Keratinocyte (primary cell): ENCODE results near the gene TBC1D2. TPM values are rescaled to one million over a fixed set of nuclear protein-coding genes. Genes with fewer than 3 reads are reported as not detected.

Experiments used
- DNase-seq: peaks from one replicate; pipeline ENCODE4 v3.0.0-alpha.2; 2011; ENCODE audit warnings: low read depth, missing footprints, low spot score
- FAIRE-seq: peaks from 2 replicates; lab custom pipeline; 2011; peaks lifted over from hg19 to GRCh38; lab: Jason Lieb, UNC
- H2AFZ ChIP-seq: 2 replicates; pipeline ENCODE4 v1.6.0; 2012; ENCODE audit warnings: low read length, control low read depth, inconsistent platforms; ENCODE audit not compliant: control insufficient read depth
- H3K27ac ChIP-seq: 2 replicates; pipeline ENCODE4 v1.5.1; 2011; ENCODE audit warnings: low read length; ENCODE audit not compliant: control insufficient read depth, insufficient read depth
- H3K27me3 ChIP-seq: 3 replicates; pipeline ENCODE4 v1.6.0; 2011; ENCODE audit warnings: low read length; ENCODE audit not compliant: control insufficient read depth, insufficient read depth; ENCODE audit errors: extremely low read depth
- H3K36me3 ChIP-seq, 2 experiments: 2 replicates in 1 of 2; 3 replicates in 1 of 2; pipeline ENCODE4 v1.5.1; 2011; ENCODE audit warnings: low read length in 2 of 2, mild to moderate bottlenecking in 1 of 2; ENCODE audit not compliant: control insufficient read depth in 2 of 2, insufficient read depth in 2 of 2; ENCODE audit errors: extremely low read depth in 1 of 2
- H3K4me1 ChIP-seq: 3 replicates; pipeline ENCODE4 v1.5.1; 2011; ENCODE audit warnings: low read length; ENCODE audit not compliant: control insufficient read depth, insufficient read depth; ENCODE audit errors: extremely low read depth
- H3K4me2 ChIP-seq: 3 replicates; pipeline ENCODE4 v1.6.0; 2011; ENCODE audit warnings: low read depth, low read length; ENCODE audit not compliant: control insufficient read depth, insufficient read depth; ENCODE audit errors: extremely low read depth
- H3K4me3 ChIP-seq, 3 experiments: fragments of 200-600 bp in 1 of 3; sonication (generic) in 1 of 3; 2 replicates in 2 of 3; 3 replicates in 1 of 3; pipeline ENCODE4 v1.5.1; 2011 to 2016; ENCODE audit warnings: low read length in 3 of 3, mild to moderate bottlenecking in 3 of 3, control low read depth in 2 of 3, inconsistent platforms in 1 of 3, low read depth in 1 of 3, mixed read lengths in 1 of 3, mixed run types in 1 of 3, moderate library complexity in 1 of 3; ENCODE audit not compliant: control insufficient read depth in 2 of 3, insufficient read depth in 2 of 3; ENCODE audit errors: extremely low read depth in 1 of 3
- H3K79me2 ChIP-seq: 2 replicates; pipeline ENCODE4 v1.6.0; 2012; ENCODE audit warnings: low read length; ENCODE audit not compliant: control insufficient read depth, insufficient read depth
- H3K9ac ChIP-seq: 3 replicates; pipeline ENCODE4 v1.6.0; 2011; ENCODE audit warnings: low read length; ENCODE audit not compliant: control insufficient read depth, insufficient read depth; ENCODE audit errors: extremely low read depth
- H3K9me1 ChIP-seq: 3 replicates; pipeline ENCODE4 v1.6.0; 2011; ENCODE audit warnings: low read length; ENCODE audit not compliant: control insufficient read depth, insufficient read depth; ENCODE audit errors: extremely low read depth
- H3K9me3 ChIP-seq: 2 replicates; pipeline ENCODE4 v1.5.1; 2012; ENCODE audit warnings: low read depth, low read length; ENCODE audit not compliant: control insufficient read depth
- H4K20me1 ChIP-seq: 3 replicates; pipeline ENCODE4 v1.6.0; 2011; ENCODE audit warnings: low read length; ENCODE audit not compliant: control insufficient read depth, insufficient read depth; ENCODE audit errors: extremely low read depth
- EZH2 ChIP-seq: IDR thresholded peaks from one replicate; pipeline ENCODE4 v1.6.1; 2012; ENCODE audit warnings: inconsistent platforms, mild to moderate bottlenecking, low read length, moderate library complexity
- dilution Hi-C: fragments of 300-500 bp; cut with MboI; formaldehyde crosslinking; loops from one replicate; pipeline ENCODE4 v1.7.0; 2020; ENCODE audit warnings: low sequenced_read_pairs; ENCODE audit not compliant: extremely low pct_ligation_motif_present
- polyA plus RNA-seq, 5 experiments: library from polyadenylated mRNA; depleted of rRNA in 3 of 5; stranded (reverse) in 3 of 5; stranded (forward) in 1 of 5; unstranded in 1 of 5; fragments of >200 nt; gene quantifications; 1 replicate in 1 of 5; 2 replicates in 3 of 5; 3 replicates in 1 of 5; pipeline versions ENCODE4 v1.2.1 to v1.2.3, GENCODE V29; 2011 to 2012; ENCODE audit warnings: missing spikeins in 2 of 5, low read depth in 1 of 5, low replicate concordance in 1 of 5
- TF ChIP-seq, protein P1 (sequence below), 3 experiments: IDR thresholded peaks in 1 of 3; conservative IDR thresholded peaks in 1 of 3; optimal IDR thresholded peaks in 1 of 3; 2 replicates in 2 of 3; 3 replicates in 1 of 3; pipeline versions ENCODE3 to v1.5.1; 2011; ENCODE audit warnings: low read length in 3 of 3, mild to moderate bottlenecking in 3 of 3, moderate library complexity in 2 of 3, control low read depth in 1 of 3, inconsistent platforms in 1 of 3; ENCODE audit not compliant: insufficient read depth in 2 of 3; ENCODE audit errors: extremely low read depth in 1 of 3

The TBC1D2 gene
- polyA plus RNA-seq, 1 donor (not counting 4 experiments of a cell fraction or from before 2014, with no cell fraction given): 59.2 TPM

DNA sequence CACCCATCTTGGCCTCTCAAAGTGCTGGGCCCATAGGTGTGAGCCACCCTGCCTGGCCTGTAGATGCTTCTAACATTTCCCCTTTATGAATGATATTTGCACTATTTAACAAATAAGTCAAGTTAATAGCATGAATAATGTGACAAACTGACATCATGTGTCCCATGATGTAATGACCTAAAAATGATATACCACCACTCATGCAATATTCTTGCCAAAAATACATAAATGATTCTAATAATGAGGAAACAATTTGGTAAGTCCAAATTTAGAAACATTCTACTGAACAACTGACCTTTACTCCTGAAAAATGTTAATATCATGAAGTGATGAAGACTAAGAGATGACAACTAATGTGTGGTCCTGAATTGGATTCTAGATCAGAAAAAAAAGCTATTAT lies 102.9 kb downstream of the TBC1D2 start:
- no peak for FAIRE-seq
- H2AFZ ChIP-seq: no peak overlapping the region
- TF ChIP-seq, protein P1, sequence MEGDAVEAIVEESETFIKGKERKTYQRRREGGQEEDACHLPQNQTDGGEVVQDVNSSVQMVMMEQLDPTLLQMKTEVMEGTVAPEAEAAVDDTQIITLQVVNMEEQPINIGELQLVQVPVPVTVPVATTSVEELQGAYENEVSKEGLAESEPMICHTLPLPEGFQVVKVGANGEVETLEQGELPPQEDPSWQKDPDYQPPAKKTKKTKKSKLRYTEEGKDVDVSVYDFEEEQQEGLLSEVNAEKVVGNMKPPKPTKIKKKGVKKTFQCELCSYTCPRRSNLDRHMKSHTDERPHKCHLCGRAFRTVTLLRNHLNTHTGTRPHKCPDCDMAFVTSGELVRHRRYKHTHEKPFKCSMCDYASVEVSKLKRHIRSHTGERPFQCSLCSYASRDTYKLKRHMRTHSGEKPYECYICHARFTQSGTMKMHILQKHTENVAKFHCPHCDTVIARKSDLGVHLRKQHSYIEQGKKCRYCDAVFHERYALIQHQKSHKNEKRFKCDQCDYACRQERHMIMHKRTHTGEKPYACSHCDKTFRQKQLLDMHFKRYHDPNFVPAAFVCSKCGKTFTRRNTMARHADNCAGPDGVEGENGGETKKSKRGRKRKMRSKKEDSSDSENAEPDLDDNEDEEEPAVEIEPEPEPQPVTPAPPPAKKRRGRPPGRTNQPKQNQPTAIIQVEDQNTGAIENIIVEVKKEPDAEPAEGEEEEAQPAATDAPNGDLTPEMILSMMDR (optimal IDR thresholded peaks at IDR 0.05 in 1 of 3, IDR thresholded peaks at IDR 0.05 in 1 of 3, conservative IDR thresholded peaks at IDR 0.05 in 1 of 3; ENCODE audit: extremely low read depth in 1 of 3, insufficient read depth in 2 of 3, low read length in 3 of 3): no peak
- TF ChIP-seq EZH2: no peak
- H3K36me3 ChIP-seq: peaks cover 6 to 14% of the 10 kb centered on the region in 2 experiments
- no peak overlapping the region for H3K27ac ChIP-seq
- peaks cover 3% of the 10 kb centered on the region for H3K79me2 ChIP-seq
- no peak overlapping the region for H3K4me3 ChIP-seq
- H3K4me2 ChIP-seq: no peak overlapping the region
- no peaks in the 10 kb centered on the region for H3K9me3 ChIP-seq
- DNase-seq: no peak
- no peak overlapping the region for H3K9ac ChIP-seq
- H3K4me1 ChIP-seq: peaks cover 3% of the 10 kb centered on the region
- H3K9me1 ChIP-seq: no peaks in the 10 kb centered on the region
- dilution Hi-C loops: no loop called here
- no peaks in the 10 kb centered on the region for H3K27me3 ChIP-seq
- no peaks in the 10 kb centered on the region for H4K20me1 ChIP-seq

DNA sequence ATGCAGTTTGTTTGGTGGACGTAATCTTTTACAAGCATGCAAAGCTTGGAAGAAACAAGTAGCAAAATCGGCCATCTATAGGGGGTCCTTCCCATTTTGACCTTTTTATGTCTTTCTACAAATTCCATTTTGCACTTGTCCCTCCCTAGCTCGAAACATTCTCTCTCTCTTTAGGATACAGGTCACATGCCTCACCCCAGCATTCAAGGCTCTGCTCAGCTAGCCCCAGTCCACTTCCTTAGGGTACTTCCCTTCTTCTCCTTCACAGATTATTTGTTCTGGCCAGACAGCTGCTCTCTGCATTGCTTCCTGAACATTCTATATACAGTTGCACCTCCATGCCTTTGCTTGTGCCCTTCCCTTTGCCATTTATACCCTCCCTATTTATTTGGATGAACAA lies 104.7 kb downstream of the TBC1D2 start:
- no peak overlapping the region for H3K4me2 ChIP-seq
- H3K36me3 ChIP-seq: peaks cover 0 to 10% of the 10 kb centered on the region in 2 experiments
- H3K27ac ChIP-seq: no peak overlapping the region
- no peak overlapping the region for H2AFZ ChIP-seq
- H3K79me2 ChIP-seq: peaks cover 2% of the 10 kb centered on the region
- DNase-seq: no peak
- no peak overlapping the region for H3K9ac ChIP-seq
- no peaks in the 10 kb centered on the region for H3K9me3 ChIP-seq
- dilution Hi-C loops: no loop called here
- TF ChIP-seq, protein P1 (optimal IDR thresholded peaks at IDR 0.05 in 1 of 3, IDR thresholded peaks at IDR 0.05 in 1 of 3, conservative IDR thresholded peaks at IDR 0.05 in 1 of 3; ENCODE audit: extremely low read depth in 1 of 3, insufficient read depth in 2 of 3, low read length in 3 of 3): no peak
- TF ChIP-seq EZH2: no peak
- H3K27me3 ChIP-seq: no peaks in the 10 kb centered on the region
- no peak overlapping the region for H3K4me3 ChIP-seq
- H3K9me1 ChIP-seq: no peaks in the 10 kb centered on the region
- FAIRE-seq: no peak
- H3K4me1 ChIP-seq: peaks cover 21% of the 10 kb centered on the region
- H4K20me1 ChIP-seq: peaks cover 3% of the 10 kb centered on the region
